GM19099 (cell line): ENCODE measurements around the gene TFE3.

Source experiments
- POLR2A ChIP-seq: IDR thresholded peaks from 3 replicates; pipeline ENCODE4 v1.6.1; 2011; ENCODE audit warnings: low read depth; ENCODE audit not compliant: insufficient read length; ENCODE audit errors: extremely low read depth

TFE3 gene

DNA sequence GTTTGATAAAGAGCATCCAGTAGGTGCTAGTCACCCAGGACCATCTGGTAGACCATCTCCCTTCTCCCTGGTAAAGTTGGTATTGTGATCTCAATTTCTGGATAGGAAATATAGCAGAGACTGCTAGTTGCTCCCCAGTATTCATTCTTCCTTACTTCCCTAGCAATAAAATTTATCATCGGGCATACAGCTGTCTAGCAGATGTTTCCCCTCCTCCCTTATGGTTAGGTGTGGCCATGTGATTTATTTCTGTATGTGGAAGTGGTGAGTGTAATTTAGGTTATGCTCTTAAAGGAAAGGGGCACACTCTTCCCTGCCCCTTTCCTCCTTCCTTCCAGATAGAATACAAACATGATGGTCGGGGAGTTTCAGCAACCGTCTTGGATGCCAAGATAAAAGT is 59.3 kb downstream of the TFE3 start:
- no peak for TF ChIP-seq POLR2A

DNA sequence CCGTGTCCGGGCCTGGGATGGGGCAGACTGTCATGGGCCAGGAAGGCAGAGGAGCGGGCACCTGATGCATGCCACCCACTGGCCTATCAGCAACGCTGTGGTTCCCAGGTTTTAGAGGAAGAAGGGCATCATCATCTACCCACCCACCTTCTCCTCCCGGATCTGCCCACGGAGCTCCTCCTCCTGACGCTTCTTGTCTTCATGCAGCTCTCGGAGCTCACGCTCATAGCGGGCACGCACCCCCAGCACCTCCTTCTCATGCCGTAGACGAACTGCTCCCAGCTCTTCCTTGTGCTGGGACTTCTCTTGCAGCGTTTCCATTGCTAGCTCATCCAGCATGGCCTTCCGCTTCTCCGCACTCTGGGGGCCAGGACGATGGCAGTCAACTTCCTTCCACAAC is 60.1 kb downstream of the TFE3 start:
- TF ChIP-seq POLR2A: no peak

GRCh38 chrX:48981178-48981577 is 62.0 kb downstream of the TFE3 start:
- no peak for TF ChIP-seq POLR2A
